Psoas muscle (tissue), 8 donors: ENCODE results near the gene CAMTA1. TPM values are rescaled to one million over a fixed set of nuclear protein-coding genes. Genes with fewer than 3 reads are reported as not detected.

Experiments used
- ATAC-seq, 4 donors: fragments of 200-7000 bp; cut with Tn5 transposase; one replicate each; pipeline ENCODE4 v1.9.1; 2020; ENCODE audit warnings: moderate library complexity in 3 of 4, mild to moderate bottlenecking in 2 of 4
- DNase-seq, 2 donors: peaks; one replicate each; pipeline ENCODE4 v3.0.0-alpha.2; 2020
- H3K27ac ChIP-seq: fragments of 200-600 bp; one replicate; pipeline ENCODE4 v1.8.0; 2022
- H3K27me3 ChIP-seq, 3 donors: fragments of 200-600 bp in 1 of 3; one replicate each; pipeline versions ENCODE4 v1.6.1 to v1.8.0; 2013 to 2022; ENCODE audit warnings: low read length in 2 of 3, mild to moderate bottlenecking in 2 of 3, moderate library complexity in 1 of 3; ENCODE audit not compliant: insufficient read depth in 3 of 3
- H3K36me3 ChIP-seq, 2 donors: fragments of 200-600 bp in 1 of 2; one replicate each; pipeline versions ENCODE4 v1.6.1 to v1.8.0; 2013 to 2022; ENCODE audit warnings: low read depth in 1 of 2, mild to moderate bottlenecking in 1 of 2, moderate library complexity in 1 of 2; ENCODE audit not compliant: insufficient read depth in 1 of 2
- H3K4me1 ChIP-seq: fragments of 200-600 bp; one replicate; pipeline ENCODE4 v1.8.0; 2022
- H3K4me3 ChIP-seq: fragments of 200-600 bp; one replicate; pipeline ENCODE4 v1.8.0; 2022; ENCODE audit warnings: mild to moderate bottlenecking
- H3K9me3 ChIP-seq: fragments of 200-600 bp; one replicate; pipeline ENCODE4 v1.8.0; 2022
- CTCF ChIP-seq: fragments of 200-600 bp; IDR thresholded peaks from one replicate; pipeline ENCODE4 v1.8.0; 2022; ENCODE audit warnings: antibody characterized with exemption
- WGBS, 3 donors: extraction: QIAGEN DNeasy Blood & Tissue Kit; methylation state at CpG; one replicate each; pipeline versions ENCODE4 v1.1.6 to v1.1.7; 2013; 5-methylcytosine and 5-hydroxymethylcytosine counted together
- intact Hi-C, 2 donors: fragments of 100-400 bp; cut with DNase I; formaldehyde crosslinking; loops; one replicate each; pipeline versions ENCODE4 v1.11.0 to v1.14.2; 2022
- polyA plus RNA-seq, 3 donors: library from polyadenylated mRNA; stranded (reverse); fragments of 200-250 nt; gene quantifications; one replicate each; pipeline ENCODE4 v1.2.3, GENCODE V29; 2013
- total RNA-seq, 4 donors: library from RNA; stranded (reverse); fragmentation: NEBNext Ultra II Directional in 2 of 4; extraction: Animal tissue kit (Norgen Biotek cat#: 25700) in 2 of 4; gene quantifications; one replicate each; pipeline versions ENCODE4 v1.2.1 to v1.2.4, GENCODE V29; 2021 to 2023
- donor health status: healthy with polysubstance abuse.
- donor health status: DM: no; HTN: no; CAD: no; lungs with moderate emphysema.
- donor health status: Bipolar disorder and iron deficiency.
- donor health status: healthy.
- donor health status: DM: yes; HTN: yes; CAD: no.
- donor health status: DM: no; HTN: no; CAD: no.
- donor health status: DM: no; HTN: no; CAD: no.
- donor health status: DM: yes; HTN: yes; CAD: no.

CAMTA1 gene
- total and polyA plus RNA-seq, 7 donors, result 64.6 to 206 (median 76.5) TPM

GRCh38 chr1:6867729-6868659 is 82.7 kb downstream of the CAMTA1 start:
- intact Hi-C loops, result no loop called here
- H3K4me1 ChIP-seq, result peaks cover 13% of the 10 kb centered on the region
- H3K9me3 ChIP-seq, result no peaks in the 10 kb centered on the region
- 80 to 82% (median 81%) methylated on average over 10 of the region's 10 CpGs for WGBS, 3 donors
- ATAC-seq (no peak), DNase-seq (no peak)
- no peaks in the 10 kb centered on the region for H3K27me3 ChIP-seq
- no peaks in the 10 kb centered on the region for H3K36me3 ChIP-seq
- no peak overlapping the region for H3K4me3 ChIP-seq
- H3K27ac ChIP-seq, result no peak overlapping the region
- TF ChIP-seq CTCF, result no peak

GRCh38 chr1:6868660-6869380 is 83.6 kb downstream of the CAMTA1 start:
- intact Hi-C loops, result no loop called here
- Histone ChIP-seq H3K27ac (no peak overlapping the region), H3K4me1 (peaks cover 13% of the 10 kb centered on the region), H3K4me3 (no peak overlapping the region), H3K9me3 (no peaks in the 10 kb centered on the region), H3K27me3 (no peaks in the 10 kb centered on the region), H3K36me3 (peaks cover 0 to under 1% of the 10 kb centered on the region in 2 donors)
- DNase-seq (no peak), ATAC-seq (no peak)
- TF ChIP-seq CTCF, result no peak
- 84 to 87% (median 86%) methylated on average over 2 of the region's 2 CpGs for WGBS, 3 donors

- H3K4me1 ChIP-seq, result peaks cover 13% of the 10 kb centered on the region
- no peak for TF ChIP-seq CTCF
- no peaks in the 10 kb centered on the region for H3K27me3 ChIP-seq
- intact Hi-C loops, result no loop called here
- 78 to 81% (median 80%) methylated on average over 4 of the region's 4 CpGs for WGBS, 3 donors
- DNase-seq (no peak), ATAC-seq (no peak)
- H3K27ac ChIP-seq, result no peak overlapping the region
- H3K36me3 ChIP-seq, result peaks cover 0 to 7% of the 10 kb centered on the region in 2 donors
- H3K9me3 ChIP-seq, result no peaks in the 10 kb centered on the region
- H3K4me3 ChIP-seq, result no peak overlapping the region
Measured at GRCh38 chr1:6869545-6869944, 84.3 kb downstream of the CAMTA1 start.

- no peak overlapping the region for H3K4me3 ChIP-seq
- no peaks in the 10 kb centered on the region for H3K27me3 ChIP-seq
- peaks cover 0 to 12% of the 10 kb centered on the region in 2 donors for H3K36me3 ChIP-seq
- H3K4me1 ChIP-seq, result peaks cover 13% of the 10 kb centered on the region
- no peak for DNase-seq
- no peaks in the 10 kb centered on the region for H3K9me3 ChIP-seq
- H3K27ac ChIP-seq, result no peak overlapping the region
- 73 to 80% (median 74%) methylated on average over 6 of the region's 6 CpGs for WGBS, 3 donors
- intact Hi-C loops, result no loop called here
- no peak for TF ChIP-seq CTCF
- ATAC-seq, result no peak
Measured at GRCh38 chr1:6870086-6870485, 84.8 kb downstream of the CAMTA1 start.
